SK-N-SH (cell line): ENCODE data around the gene OGDHL. TPM values are rescaled to one million over a fixed set of nuclear protein-coding genes. Genes with fewer than 3 reads are reported as not detected.

Source experiments
- CTCF ChIA-PET: fragments of 300-600, 350-600 bp; formaldehyde crosslinking; extraction: SDS; loops from one replicate; lab custom pipeline; 2021; lab: Yijun Ruan, JAX
- POLR2A ChIA-PET: fragments of 350-600 bp; sonication (Branson Sonifier 250); formaldehyde crosslinking; extraction: SDS; loops from one replicate; lab custom pipeline; 2020; ENCODE audit warnings: antibody characterized with exemption, inconsistent platforms; lab: Yijun Ruan, JAX
- DNase-seq: peaks from one replicate; pipeline ENCODE4 v3.0.0; 2012
- H2AFZ ChIP-seq: fragments of 200-600 bp; sonication (generic); 2 replicates; pipeline ENCODE4 v1.8.1; 2016; ENCODE audit warnings: antibody characterized with exemption, mild to moderate bottlenecking, low read depth
- H3F3A ChIP-seq: fragments of 200-600 bp; sonication (generic); replicated peaks from 2 replicates; pipeline ENCODE3; 2016; ENCODE audit warnings: antibody characterized with exemption, mild to moderate bottlenecking; ENCODE audit not compliant: insufficient read depth
- H3K27ac ChIP-seq, 2 experiments: fragments of 200-500 bp in 1 of 2; fragments of 200-600 bp in 1 of 2; sonication (Bioruptor generic) in 1 of 2; sonication (generic), shearing (Covaris generic) in 1 of 2; 2 replicates each; pipeline versions ENCODE4 v1.5.1 to v1.6.1; 2014 to 2016; ENCODE audit warnings: low read depth in 2 of 2, inconsistent platforms in 1 of 2, low read length in 1 of 2, mild to moderate bottlenecking in 1 of 2, mixed read lengths in 1 of 2
- H3K27me3 ChIP-seq: fragments of 200-600 bp; sonication (generic), shearing (Covaris generic); 2 replicates; pipeline ENCODE4 v1.6.1; 2016; ENCODE audit warnings: mixed run types; ENCODE audit not compliant: insufficient read depth
- H3K36me3 ChIP-seq, 2 experiments: fragments of 200-500 bp in 1 of 2; fragments of 200-600 bp in 1 of 2; sonication (Bioruptor generic) in 1 of 2; sonication (generic) in 1 of 2; replicated peaks in 1 of 2; 2 replicates each; pipeline versions ENCODE3 to v1.5.1; 2014 to 2016; ENCODE audit warnings: low read length in 1 of 2, mild to moderate bottlenecking in 1 of 2; ENCODE audit not compliant: insufficient read depth in 2 of 2, control insufficient read depth in 1 of 2
- H3K4me1 ChIP-seq, 2 experiments: fragments of 200-500 bp in 1 of 2; fragments of 200-600 bp in 1 of 2; sonication (Bioruptor generic) in 1 of 2; sonication (generic), shearing (Covaris generic) in 1 of 2; 2 replicates each; pipeline versions ENCODE4 v1.5.1 to v1.6.1; 2014 to 2016; ENCODE audit warnings: low read depth in 1 of 2, low read length in 1 of 2, mixed run types in 1 of 2; ENCODE audit not compliant: insufficient read depth in 2 of 2, control insufficient read depth in 1 of 2
- H3K4me2 ChIP-seq: fragments of 200-600 bp; sonication (generic), shearing (Covaris generic); 2 replicates; pipeline ENCODE4 v1.6.1; 2017; ENCODE audit warnings: mixed run types
- H3K4me3 ChIP-seq, 2 experiments: fragments of 200-500 bp in 1 of 2; fragments of 200-600 bp in 1 of 2; sonication (Bioruptor generic) in 1 of 2; sonication (generic), shearing (Covaris generic) in 1 of 2; 2 replicates each; pipeline versions ENCODE4 v1.5.1 to v1.8.1; 2014 to 2016; ENCODE audit warnings: low read depth in 2 of 2, inconsistent platforms in 1 of 2, low read length in 1 of 2, mild to moderate bottlenecking in 1 of 2, mixed read lengths in 1 of 2, moderate library complexity in 1 of 2
- H3K79me2 ChIP-seq: fragments of 200-600 bp; sonication (generic); 2 replicates; pipeline ENCODE4 v1.8.1; 2017; ENCODE audit warnings: mild to moderate bottlenecking; ENCODE audit not compliant: insufficient read depth
- H3K9ac ChIP-seq: fragments of 200-600 bp; sonication (generic); 2 replicates; pipeline ENCODE4 v1.6.1; 2017; ENCODE audit warnings: mixed run types
- H3K9me2 ChIP-seq: fragments of 200-600 bp; sonication (generic); 2 replicates; pipeline ENCODE4 v1.6.1; 2017; ENCODE audit warnings: mixed run types
- H3K9me3 ChIP-seq: fragments of 200-600 bp; sonication (generic); 2 replicates; pipeline ENCODE4 v1.6.1; 2017; ENCODE audit warnings: mixed run types, mild to moderate bottlenecking, moderate library complexity
- H4K20me1 ChIP-seq: fragments of 200-600 bp; sonication (generic); 2 replicates; pipeline ENCODE4 v1.6.1; 2017; ENCODE audit warnings: mild to moderate bottlenecking, mixed run types; ENCODE audit not compliant: insufficient read depth
- EP300 ChIP-seq, 2 experiments: IDR thresholded peaks; 2 replicates each; pipeline versions ENCODE4 v1.4.0 to v1.6.1; 2012; ENCODE audit warnings: borderline replicate concordance in 1 of 2, low read depth in 1 of 2, low read length in 1 of 2
- EZH2phosphoT487 ChIP-seq: fragments of 200-600 bp; sonication (generic); IDR thresholded peaks from 2 replicates; pipeline ENCODE4 v1.6.1; 2017; ENCODE audit warnings: low read depth, mixed run types, mild to moderate bottlenecking, antibody characterized with exemption, moderate library complexity, borderline replicate concordance
- GABPA ChIP-seq: IDR thresholded peaks from 2 replicates; pipeline ENCODE4 v1.4.0; 2012; ENCODE audit warnings: low read depth, mild to moderate bottlenecking
- MXI1 ChIP-seq: IDR thresholded peaks from 2 replicates; pipeline ENCODE4 v1.6.1; 2012; ENCODE audit warnings: mild to moderate bottlenecking, low read depth, low read length, improper control_type of control experiment
- NFIC ChIP-seq: IDR thresholded peaks from 2 replicates; pipeline ENCODE4 v1.4.0; 2012; ENCODE audit warnings: borderline replicate concordance
- NRF1 ChIP-seq: IDR thresholded peaks from 2 replicates; pipeline ENCODE4 v1.6.1; 2012; ENCODE audit warnings: low read depth, mild to moderate bottlenecking, low read length
- REST ChIP-seq: IDR thresholded peaks from 2 replicates; pipeline ENCODE4 v1.6.1; 2012; ENCODE audit warnings: mild to moderate bottlenecking, low read depth, low read length, moderate library complexity
- RFX5 ChIP-seq: IDR thresholded peaks from 2 replicates; pipeline ENCODE4 v1.6.1; 2012; ENCODE audit warnings: mild to moderate bottlenecking, improper control_type of control experiment, low read length
- SIN3A ChIP-seq: IDR thresholded peaks from 2 replicates; pipeline ENCODE4 v1.6.1; 2012; ENCODE audit warnings: low read depth, mild to moderate bottlenecking, low read length, moderate library complexity, borderline replicate concordance
- TAF1 ChIP-seq: IDR thresholded peaks from 2 replicates; pipeline ENCODE4 v1.6.1; 2012; ENCODE audit warnings: low read depth, mild to moderate bottlenecking, low read length, moderate library complexity, borderline replicate concordance
- TCF12 ChIP-seq: IDR thresholded peaks from 2 replicates; pipeline ENCODE4 v1.4.0; 2012
- TEAD4 ChIP-seq: IDR thresholded peaks from 2 replicates; pipeline ENCODE4 v1.4.0; 2012; ENCODE audit warnings: mild to moderate bottlenecking, borderline replicate concordance; ENCODE audit not compliant: insufficient read depth
- ZBTB33 ChIP-seq: IDR thresholded peaks from 2 replicates; pipeline ENCODE4 v1.4.0; 2012; ENCODE audit warnings: low read depth, borderline replicate concordance
- WGBS: methylation state at CpG from one replicate; pipeline ENCODE4 v1.1.6; 2017; ENCODE audit warnings: low lambda C conversion rate; 5-methylcytosine and 5-hydroxymethylcytosine counted together
- polyA plus RNA-seq, 3 experiments: library from polyadenylated mRNA; depleted of rRNA; stranded (reverse); fragments of >200 nt; gene quantifications; 2 replicates each; pipeline ENCODE4 v1.2.3, GENCODE V29; 2012
- TF ChIP-seq, protein P1 (sequence below): IDR thresholded peaks from 2 replicates; pipeline ENCODE4 v1.4.0; 2012; ENCODE audit warnings: low read depth

Gene OGDHL
- polyA plus RNA-seq, 1 of the 3 experiments (the other 2 are of a cell fraction), result 25.4 TPM

DNA sequence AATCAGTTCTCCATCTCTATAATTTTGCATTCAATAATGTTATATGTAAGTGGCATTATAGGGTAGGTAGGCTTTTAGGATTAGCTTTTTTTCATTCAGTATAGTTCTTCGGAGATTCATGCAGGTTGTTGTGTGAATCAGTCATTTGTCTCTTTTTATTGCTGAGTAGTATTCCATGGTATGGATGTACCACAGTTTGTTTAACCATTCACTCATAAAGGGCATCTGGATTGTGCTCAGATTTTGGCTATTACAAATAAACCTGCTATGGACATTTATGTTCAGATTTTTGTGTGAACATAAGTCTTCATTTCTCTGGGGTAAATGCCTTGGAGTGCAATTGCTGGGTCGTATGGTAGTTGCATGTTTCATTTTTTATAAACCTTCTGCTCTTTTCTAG is 4.4 kb upstream of the OGDHL start:
- Histone ChIP-seq H3K9me3 (no peaks in the 10 kb centered on the region), H3K9ac (no peak overlapping the region), H3K4me3 (no peak overlapping the region), H3F3A (no peaks in the 10 kb centered on the region), H2AFZ (no peak overlapping the region), H3K27ac (no peak overlapping the region), H4K20me1 (no peaks in the 10 kb centered on the region), H3K79me2 (no peaks in the 10 kb centered on the region), H3K9me2 (no peaks in the 10 kb centered on the region), H3K36me3 (no peaks in the 10 kb centered on the region), H3K4me1 (peaks cover 0 to 5% of the 10 kb centered on the region in 2 experiments; a peak in 1 of 4 replicates), H3K27me3 (no peaks in the 10 kb centered on the region; the same call in 1 of the 2 replicates), H3K4me2 (no peak overlapping the region)
- no peak for DNase-seq
- TF ChIP-seq MXI1 (no peak), REST (no peak), EZH2phosphoT487 (no peak), ZBTB33 (no peak), EP300 (IDR thresholded peaks at IDR 0.05; ENCODE audit: borderline replicate concordance in 1 of 2, low read depth in 1 of 2, low read length in 1 of 2) (no peak), GABPA (no peak), TAF1 (no peak), TCF12 (no peak), SIN3A (no peak), NRF1 (no peak), NFIC (no peak), TEAD4 (no peak), RFX5 (no peak)
- TF ChIP-seq, protein P1, sequence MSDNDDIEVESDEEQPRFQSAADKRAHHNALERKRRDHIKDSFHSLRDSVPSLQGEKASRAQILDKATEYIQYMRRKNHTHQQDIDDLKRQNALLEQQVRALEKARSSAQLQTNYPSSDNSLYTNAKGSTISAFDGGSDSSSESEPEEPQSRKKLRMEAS, result no peak
- WGBS, result 24% methylated on average over 2 of the region's 2 CpGs
- POLR2A ChIA-PET, result no interaction called here
- CTCF ChIA-PET, result no interaction called here
